ENCODE data around the gene ZNF516.

DNA sequence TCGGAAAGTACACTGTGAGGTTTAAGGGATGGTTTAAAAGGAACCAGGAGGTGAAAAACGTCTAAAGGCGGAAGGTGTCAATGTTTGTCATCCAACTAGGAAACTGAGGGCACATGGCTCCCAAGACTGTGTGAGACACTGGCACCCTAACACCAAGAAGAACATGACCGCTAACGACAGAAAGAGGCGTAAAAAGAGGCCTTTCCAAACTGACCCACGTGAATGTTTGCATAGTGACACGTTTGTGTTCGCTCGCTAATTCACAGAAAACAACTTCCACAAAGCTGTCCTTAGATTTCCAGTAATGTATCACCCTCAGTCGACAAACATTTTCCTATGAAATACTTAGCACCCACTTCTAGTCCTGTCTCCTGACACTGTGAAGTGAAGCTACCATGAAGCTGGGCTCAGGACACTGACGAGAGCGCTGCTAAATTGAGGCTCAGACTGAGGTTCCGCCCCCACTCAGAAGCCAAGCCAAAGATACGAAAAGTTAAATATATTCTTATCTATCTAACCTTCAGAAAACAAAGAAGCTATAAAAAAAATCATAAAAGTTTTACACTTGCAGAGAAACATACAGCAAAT is 86.5 kb downstream of the ZNF516 start:
- TF ChIP-seq, protein P1, sequence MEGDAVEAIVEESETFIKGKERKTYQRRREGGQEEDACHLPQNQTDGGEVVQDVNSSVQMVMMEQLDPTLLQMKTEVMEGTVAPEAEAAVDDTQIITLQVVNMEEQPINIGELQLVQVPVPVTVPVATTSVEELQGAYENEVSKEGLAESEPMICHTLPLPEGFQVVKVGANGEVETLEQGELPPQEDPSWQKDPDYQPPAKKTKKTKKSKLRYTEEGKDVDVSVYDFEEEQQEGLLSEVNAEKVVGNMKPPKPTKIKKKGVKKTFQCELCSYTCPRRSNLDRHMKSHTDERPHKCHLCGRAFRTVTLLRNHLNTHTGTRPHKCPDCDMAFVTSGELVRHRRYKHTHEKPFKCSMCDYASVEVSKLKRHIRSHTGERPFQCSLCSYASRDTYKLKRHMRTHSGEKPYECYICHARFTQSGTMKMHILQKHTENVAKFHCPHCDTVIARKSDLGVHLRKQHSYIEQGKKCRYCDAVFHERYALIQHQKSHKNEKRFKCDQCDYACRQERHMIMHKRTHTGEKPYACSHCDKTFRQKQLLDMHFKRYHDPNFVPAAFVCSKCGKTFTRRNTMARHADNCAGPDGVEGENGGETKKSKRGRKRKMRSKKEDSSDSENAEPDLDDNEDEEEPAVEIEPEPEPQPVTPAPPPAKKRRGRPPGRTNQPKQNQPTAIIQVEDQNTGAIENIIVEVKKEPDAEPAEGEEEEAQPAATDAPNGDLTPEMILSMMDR (IDR thresholded peaks at IDR 0.05) = no peak
- no peak for TF ChIP-seq POLR2A (IDR thresholded peaks at IDR 0.05)
